Fibroblast of skin of left biceps (primary cell): Measurements from ENCODE around the gene RABL6.
"Not testable (repeated sequence)": the region's sequence is repeated elsewhere in the genome, so short reads cannot be mapped to it uniquely, and the experiment has no call there.

ENCODE experiments used
- DNase-seq, 2 experiments: peaks; one replicate each; pipeline ENCODE4 v3.0.0-alpha.2; 2013; ENCODE audit warnings: low read depth in 2 of 2

Gene RABL6

GRCh38 chr9:136881691-136882108, 74.0 kb downstream of the RABL6 start:
- DNase-seq, result no peak

DNA sequence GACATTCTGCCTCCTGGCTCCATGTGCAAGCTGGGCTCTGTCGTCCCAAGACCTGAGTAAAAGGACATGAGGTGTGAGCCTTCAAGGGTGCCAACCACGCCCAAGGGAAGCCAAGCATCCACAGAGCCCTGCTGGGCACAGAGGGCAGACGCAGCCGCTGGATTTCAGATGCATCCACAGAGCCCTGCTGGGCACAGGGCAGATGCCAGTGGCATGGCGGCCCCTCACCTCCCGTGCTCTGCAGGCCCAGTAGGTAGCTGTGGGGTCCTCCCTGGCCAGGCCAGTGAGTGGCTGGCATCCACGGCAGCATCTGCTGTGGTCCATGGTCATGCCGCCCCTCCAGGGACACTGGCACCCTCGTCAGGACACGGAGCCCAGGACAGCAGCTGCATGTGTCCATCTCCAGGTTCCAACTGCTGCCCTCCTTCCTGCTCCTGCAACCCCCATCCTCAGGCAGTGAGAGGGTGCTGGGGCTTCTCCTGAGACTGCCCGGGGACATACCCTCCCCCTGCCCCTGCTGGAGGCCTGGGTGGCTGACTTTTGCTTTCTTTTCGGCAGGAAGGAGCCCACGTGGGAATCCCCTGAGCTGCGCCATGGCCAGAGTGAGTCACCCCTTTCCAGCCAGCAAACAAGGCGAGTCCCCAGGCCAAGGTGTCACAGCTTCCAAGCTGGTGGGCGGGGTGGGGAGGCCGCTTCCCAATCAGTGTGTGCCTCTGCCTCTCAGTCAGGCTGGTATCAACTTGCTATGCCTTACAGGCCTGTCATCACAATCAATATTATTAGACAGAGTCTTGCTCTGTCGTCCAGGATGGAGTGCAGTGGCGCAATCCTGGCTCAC, 74.6 kb downstream of the RABL6 start:
- no peak for DNase-seq

GRCh38 chr9:136882947-136883283, 75.2 kb downstream of the RABL6 start:
- DNase-seq, result not testable (repeated sequence)

GRCh38 chr9:136883670-136884069, 75.9 kb downstream of the RABL6 start:
- DNase-seq, result not testable (repeated sequence)

DNA sequence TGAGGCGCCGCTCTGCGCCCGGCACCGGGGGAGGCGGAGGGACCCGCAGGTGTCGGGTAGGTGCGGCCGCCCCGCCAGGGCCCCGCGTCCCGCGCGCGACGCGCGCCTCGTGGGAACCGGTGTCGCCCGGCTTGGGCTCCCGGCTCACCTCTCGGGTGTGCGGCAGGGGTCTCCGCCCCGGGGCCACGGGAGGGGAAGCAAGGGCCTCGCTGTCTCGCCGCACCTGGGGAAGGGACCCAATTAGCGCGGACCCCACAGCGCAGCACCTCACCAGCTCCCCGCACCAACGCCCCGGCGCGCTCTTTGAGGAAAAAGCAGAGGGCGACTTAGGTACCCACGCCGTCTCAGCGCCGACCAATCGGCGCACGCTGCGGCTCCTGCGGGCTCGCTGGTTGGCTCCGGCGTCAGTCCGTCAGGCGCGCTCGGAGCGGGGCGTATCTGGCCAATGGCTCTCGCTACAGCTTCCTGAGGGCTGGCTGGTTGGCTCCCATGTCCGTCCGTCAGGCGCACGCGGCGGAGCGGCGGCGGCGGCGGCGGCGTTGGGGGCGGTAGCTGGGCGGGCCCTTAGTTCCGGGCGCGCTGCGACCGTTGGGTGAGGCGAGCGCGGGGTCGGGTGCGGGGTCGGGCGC, 78.3 kb downstream of the RABL6 start, which contains the start of gene TRAF2:
TRAF2 (plus strand) TSS at position 567 of the 629 bp plus-strand sequence. CDS start 12,225 bp downstream, outside the sequence.
- DNase-seq, result peak; percentile 98

DNA sequence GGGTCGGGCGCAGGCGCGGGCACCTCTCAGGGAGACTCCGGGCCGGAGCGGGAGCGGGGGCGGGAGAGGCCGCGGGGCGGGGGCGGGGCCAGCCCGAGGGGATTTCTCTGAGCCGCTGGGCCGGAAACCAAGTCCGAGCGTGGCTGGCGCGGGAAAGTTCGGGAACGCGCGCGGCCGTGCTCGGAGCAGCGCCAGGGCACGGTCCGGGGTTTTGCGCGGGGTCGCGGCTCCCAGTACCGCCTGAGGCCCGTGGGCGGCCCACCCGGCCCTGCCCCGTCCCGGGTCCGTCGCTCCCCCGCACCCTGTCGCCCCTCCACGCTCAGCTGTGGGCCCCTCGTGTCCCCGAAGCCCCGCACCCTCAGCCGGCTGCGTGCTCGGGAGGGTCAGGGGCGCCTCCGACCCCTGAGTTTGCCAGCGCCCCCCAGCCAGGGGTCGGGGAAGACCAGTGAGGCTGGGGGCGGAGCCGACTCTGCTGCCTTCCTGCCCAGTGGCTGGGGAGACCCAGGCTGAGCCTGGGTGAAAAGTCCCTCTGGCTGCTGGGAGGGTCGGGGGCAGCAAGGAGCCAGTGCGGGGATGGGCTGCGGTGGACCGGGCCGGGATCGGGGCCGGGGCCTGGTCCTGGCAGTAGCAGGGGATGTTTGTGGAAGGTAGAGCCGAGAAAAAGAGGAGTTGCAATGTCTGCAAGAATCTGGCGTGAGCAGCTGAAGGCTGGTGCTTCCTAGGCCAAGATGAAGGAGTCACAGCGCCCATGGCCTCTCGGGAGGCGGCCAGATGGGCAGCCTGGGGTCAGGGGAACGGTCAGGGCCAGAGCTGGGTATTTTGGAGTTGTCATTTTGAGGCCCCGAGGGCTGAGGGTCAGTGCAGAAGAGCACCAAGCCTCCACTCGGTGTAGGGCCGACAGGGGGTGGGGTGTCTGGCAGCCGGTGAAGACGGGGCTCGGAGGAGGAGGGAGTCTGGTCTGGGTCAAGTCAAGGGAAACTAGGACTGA, 79.2 kb downstream of the RABL6 start:
- no peak for DNase-seq

- DNase-seq, result no peak
These were observed 80.7 kb downstream of the RABL6 start for GRCh38 chr9:136888454-136888853.

DNA sequence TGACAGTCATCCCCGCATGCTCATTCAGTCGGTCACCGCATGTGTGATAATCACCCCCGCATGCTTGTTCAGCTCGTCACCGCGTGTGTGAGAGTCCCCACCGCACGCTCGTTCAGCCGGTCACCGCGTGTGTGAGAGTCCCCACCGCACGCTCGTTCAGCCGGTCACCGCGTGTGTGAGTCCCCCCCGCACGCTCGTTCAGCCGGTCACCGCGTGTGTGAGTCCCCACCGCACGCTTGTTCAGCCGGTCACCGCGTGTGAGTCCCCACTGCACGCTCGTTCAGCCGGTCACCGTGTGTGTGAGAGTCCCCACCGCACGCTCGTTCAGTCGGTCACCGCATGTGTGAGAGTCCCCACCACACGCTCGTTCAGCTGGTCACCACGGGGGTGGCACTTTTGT, 82.1 kb downstream of the RABL6 start:
- DNase-seq, result no peak

GRCh38 chr9:136890661-136891060, 82.9 kb downstream of the RABL6 start:
- DNase-seq, result no peak
